Psoas muscle (tissue), 8 donors: ENCODE data around the gene KRT31. TPM values are rescaled to one million over a fixed set of nuclear protein-coding genes. Genes with fewer than 3 reads are reported as not detected.

Source experiments
- ATAC-seq, 4 donors: fragments of 200-7000 bp; cut with Tn5 transposase; one replicate each; pipeline ENCODE4 v1.9.1; 2020; ENCODE audit warnings: moderate library complexity in 3 of 4, mild to moderate bottlenecking in 2 of 4
- DNase-seq, 2 donors: peaks; one replicate each; pipeline ENCODE4 v3.0.0-alpha.2; 2020
- H3K27ac ChIP-seq: fragments of 200-600 bp; one replicate; pipeline ENCODE4 v1.8.0; 2022
- H3K27me3 ChIP-seq, 3 donors: fragments of 200-600 bp in 1 of 3; one replicate each; pipeline versions ENCODE4 v1.6.1 to v1.8.0; 2013 to 2022; ENCODE audit warnings: low read length in 2 of 3, mild to moderate bottlenecking in 2 of 3, moderate library complexity in 1 of 3; ENCODE audit not compliant: insufficient read depth in 3 of 3
- H3K36me3 ChIP-seq, 2 donors: fragments of 200-600 bp in 1 of 2; one replicate each; pipeline versions ENCODE4 v1.6.1 to v1.8.0; 2013 to 2022; ENCODE audit warnings: low read depth in 1 of 2, mild to moderate bottlenecking in 1 of 2, moderate library complexity in 1 of 2; ENCODE audit not compliant: insufficient read depth in 1 of 2
- H3K4me1 ChIP-seq: fragments of 200-600 bp; one replicate; pipeline ENCODE4 v1.8.0; 2022
- H3K4me3 ChIP-seq: fragments of 200-600 bp; one replicate; pipeline ENCODE4 v1.8.0; 2022; ENCODE audit warnings: mild to moderate bottlenecking
- H3K9me3 ChIP-seq: fragments of 200-600 bp; one replicate; pipeline ENCODE4 v1.8.0; 2022
- CTCF ChIP-seq: fragments of 200-600 bp; IDR thresholded peaks from one replicate; pipeline ENCODE4 v1.8.0; 2022; ENCODE audit warnings: antibody characterized with exemption
- WGBS, 3 donors: extraction: QIAGEN DNeasy Blood & Tissue Kit; methylation state at CpG; one replicate each; pipeline versions ENCODE4 v1.1.6 to v1.1.7; 2013; 5-methylcytosine and 5-hydroxymethylcytosine counted together
- intact Hi-C, 2 donors: fragments of 100-400 bp; cut with DNase I; formaldehyde crosslinking; loops; one replicate each; pipeline versions ENCODE4 v1.11.0 to v1.14.2; 2022
- polyA plus RNA-seq, 3 donors: library from polyadenylated mRNA; stranded (reverse); fragments of 200-250 nt; gene quantifications; one replicate each; pipeline ENCODE4 v1.2.3, GENCODE V29; 2013
- total RNA-seq, 4 donors: library from RNA; stranded (reverse); fragmentation: NEBNext Ultra II Directional in 2 of 4; extraction: Animal tissue kit (Norgen Biotek cat#: 25700) in 2 of 4; gene quantifications; one replicate each; pipeline versions ENCODE4 v1.2.1 to v1.2.4, GENCODE V29; 2021 to 2023
- donor health status: healthy with polysubstance abuse.
- donor health status: DM: no; HTN: no; CAD: no; lungs with moderate emphysema.
- donor health status: Bipolar disorder and iron deficiency.
- donor health status: healthy.
- donor health status: DM: yes; HTN: yes; CAD: no.
- donor health status: DM: no; HTN: no; CAD: no.
- donor health status: DM: no; HTN: no; CAD: no.
- donor health status: DM: yes; HTN: yes; CAD: no.

The KRT31 gene
- total and polyA plus RNA-seq, 7 donors, result 0.18 to 4.6 (median 0.87) TPM

- no peak for DNase-seq
- TF ChIP-seq CTCF, result no peak
- Histone ChIP-seq H3K27me3 (no peaks in the 10 kb centered on the region), H3K4me1 (peaks cover 5% of the 10 kb centered on the region), H3K4me3 (no peak overlapping the region), H3K27ac (no peak overlapping the region), H3K9me3 (no peaks in the 10 kb centered on the region), H3K36me3 (no peaks in the 10 kb centered on the region)
- WGBS, 3 donors, result 86 to 92% (median 90%) methylated on average over 2 of the region's 2 CpGs
- intact Hi-C loops, result loop anchor here in 1 of 2 donors (10.0 kb wide), 1 partner anchor 231 kb away; no protein-coding TSS in a partner anchor
- ATAC-seq, result no peak
Observed at GRCh38 chr17:41413982-41414381, 16.6 kb upstream of the KRT31 start.

- Histone ChIP-seq H3K36me3 (no peaks in the 10 kb centered on the region), H3K4me3 (no peak overlapping the region), H3K4me1 (peaks cover 5% of the 10 kb centered on the region), H3K27me3 (no peaks in the 10 kb centered on the region), H3K27ac (no peak overlapping the region), H3K9me3 (no peaks in the 10 kb centered on the region)
- intact Hi-C loops, result loop anchor here in 1 of 2 donors (10.0 kb wide), 1 partner anchor 231 kb away; no protein-coding TSS in a partner anchor
- TF ChIP-seq CTCF, result no peak
- DNase-seq (no peak), ATAC-seq (no peak)
- 62 to 67% (median 63%) methylated on average over 5 of the region's 5 CpGs for WGBS, 3 donors
Observed at GRCh38 chr17:41413353-41413957, 16.0 kb upstream of the KRT31 start.

- TF ChIP-seq CTCF, result no peak
- H3K36me3 ChIP-seq, result no peaks in the 10 kb centered on the region
- DNase-seq, result no peak
- H3K4me3 ChIP-seq, result no peak overlapping the region
- 93 to 96% (median 94%) methylated on average over 20 of the region's 20 CpGs for WGBS, 3 donors
- H3K4me1 ChIP-seq, result peaks cover 1% of the 10 kb centered on the region
- no peaks in the 10 kb centered on the region for H3K27me3 ChIP-seq
- H3K9me3 ChIP-seq, result no peaks in the 10 kb centered on the region
- no peak for ATAC-seq
- no peak overlapping the region for H3K27ac ChIP-seq
- intact Hi-C loops, result loop anchor here in 1 of 2 donors (10.0 kb wide), 1 partner anchor 234 kb away; no protein-coding TSS in a partner anchor
Observed at GRCh38 chr17:41411072-41411840, 13.8 kb upstream of the KRT31 start.

- Histone ChIP-seq H3K4me3 (no peak overlapping the region), H3K27ac (no peak overlapping the region), H3K9me3 (no peaks in the 10 kb centered on the region), H3K4me1 (no peaks in the 10 kb centered on the region), H3K36me3 (no peaks in the 10 kb centered on the region), H3K27me3 (no peaks in the 10 kb centered on the region)
- 86 to 96% (median 90%) methylated on average over 10 of the region's 10 CpGs for whole genome bisulfite sequencing, 3 donors
- DNase-seq (no peak), ATAC-seq (no peak)
- intact Hi-C loops, result no loop called here
- TF ChIP-seq CTCF, result no peak
Observed at GRCh38 chr17:41407226-41407625, 9.8 kb upstream of the KRT31 start.
